ENCODE data around the gene ABI3.

DNA sequence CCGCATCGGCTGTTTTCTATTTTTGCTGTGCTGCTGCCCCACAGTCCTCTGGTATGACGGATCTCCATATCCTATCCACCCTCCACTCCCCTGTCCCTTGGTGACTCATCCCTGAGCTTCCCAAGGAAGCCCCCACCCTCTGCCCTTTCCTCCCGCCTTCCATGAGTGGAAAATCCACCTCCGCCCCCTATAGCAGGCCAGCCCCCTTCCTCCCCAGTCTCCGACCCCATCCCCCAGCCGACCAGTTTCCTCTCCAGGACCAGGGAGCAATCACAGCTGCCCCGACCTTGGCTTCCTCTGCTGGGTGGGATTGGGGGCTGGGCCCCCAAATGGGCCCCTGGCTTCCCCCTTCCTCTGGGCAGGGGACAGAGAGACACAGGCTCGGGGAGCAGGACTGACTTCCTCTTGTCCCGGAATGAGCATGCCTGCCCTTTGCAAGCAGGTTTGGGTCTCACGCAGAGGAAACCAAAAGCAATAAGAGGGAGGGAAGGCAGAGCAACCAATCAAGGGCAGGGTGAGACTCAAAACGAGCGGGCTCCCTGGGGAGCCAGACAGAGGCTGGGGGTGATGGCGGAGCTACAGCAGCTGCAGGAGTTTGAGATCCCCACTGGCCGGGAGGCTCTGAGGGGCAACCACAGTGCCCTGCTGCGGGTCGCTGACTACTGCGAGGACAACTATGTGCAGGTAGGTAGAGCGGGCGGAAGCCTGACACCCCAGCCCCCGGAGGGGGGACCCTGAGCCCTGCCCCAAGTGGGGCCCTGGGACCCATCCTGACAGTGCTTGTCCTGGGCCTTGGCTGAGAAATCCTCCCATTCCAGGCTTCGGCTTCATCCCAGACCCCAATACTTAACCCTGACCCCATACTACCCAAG is at the start of gene ABI3, which contains the start of gene GNGT2:
- TF ChIP-seq TAF1 (IDR thresholded peaks at IDR 0.05; ENCODE audit: borderline replicate concordance, insufficient read depth, low read length) (no peak), FOXP2 (optimal IDR thresholded peaks at IDR 0.05; ENCODE audit: borderline replicate concordance, extremely low read depth, extremely low read length, insufficient read depth) (peak; percentile 14), SIN3A (IDR thresholded peaks at IDR 0.05; ENCODE audit: borderline replicate concordance, insufficient read depth, low read length) (no peak), POLR2AphosphoS5 (IDR thresholded peaks at IDR 0.05; ENCODE audit: low read depth, low read length) (no peak)
